T-cell (primary cell): ENCODE measurements around the gene EVPL. TPM values are rescaled to one million over a fixed set of nuclear protein-coding genes. Genes with fewer than 3 reads are reported as not detected.
A peak's percentile ranks its signal among the peaks of the same experiment; 100 is the strongest.
"Not testable (repeated sequence)": the region's sequence is repeated elsewhere in the genome, so short reads cannot be mapped to it uniquely, and the experiment has no call there.

Experiments
- ATAC-seq, 4 experiments: fragments of 200-7000 bp in 3 of 4; fragments of 150-1000 bp in 1 of 4; cut with Tn5 transposase; replicated peaks in 1 of 4; 1 replicate in 3 of 4; 2 replicates in 1 of 4; pipeline ENCODE4 v1.10.0; 2021; ENCODE audit warnings: moderate library complexity in 3 of 4, mild to moderate bottlenecking in 2 of 4, moderate number of reproducible peaks in 1 of 4
- CTCF ChIA-PET, 2 donors: fragments of 300-600 bp; sonication (Branson Sonifier 250); formaldehyde crosslinking; loops; one replicate each; lab custom pipeline; 2022; ENCODE audit warnings: antibody characterized with exemption in 2 of 2; lab: Charles Lee
- POLR2A ChIA-PET, 2 donors: fragments of 300-600 bp; sonication (Branson Sonifier 250); formaldehyde crosslinking; loops; one replicate each; lab custom pipeline; 2022; ENCODE audit warnings: antibody characterized with exemption in 2 of 2; lab: Charles Lee
- DNase-seq, 35 experiments: peaks; one replicate each; pipeline versions ENCODE4 v3.0.0 to v3.0.0-alpha.2; 2013 to 2023
- H3K27ac ChIP-seq: one replicate; pipeline ENCODE4 v1.5.1; 2013; ENCODE audit warnings: low read length
- H3K27me3 ChIP-seq, 2 experiments: replicated peaks in 1 of 2; 1 replicate in 1 of 2; 2 replicates in 1 of 2; pipeline versions ENCODE4 v1.6.1 to v1.7.0; 2013; ENCODE audit warnings: low read length in 1 of 2, mixed read lengths in 1 of 2; ENCODE audit not compliant: control insufficient read depth in 2 of 2, insufficient read depth in 2 of 2; ENCODE audit errors: extremely low read depth in 1 of 2
- H3K36me3 ChIP-seq, 2 donors: 1 replicate in 1 of 2; 2 replicates in 1 of 2; pipeline versions ENCODE4 v1.6.1 to v1.7.0; 2013; ENCODE audit warnings: low read length in 1 of 2; ENCODE audit not compliant: control insufficient read depth in 2 of 2, insufficient read depth in 1 of 2; ENCODE audit errors: extremely low read depth in 1 of 2
- H3K4me1 ChIP-seq, 2 experiments: 1 replicate in 1 of 2; 2 replicates in 1 of 2; pipeline versions ENCODE4 v1.6.1 to v1.7.0; 2013; ENCODE audit warnings: low read length in 2 of 2, mixed read lengths in 1 of 2; ENCODE audit not compliant: insufficient read depth in 2 of 2, control insufficient read depth in 1 of 2; ENCODE audit errors: extremely low read depth in 1 of 2
- H3K4me3 ChIP-seq, 2 donors: 1 replicate in 1 of 2; 2 replicates in 1 of 2; pipeline versions ENCODE4 v1.5.1 to v1.7.0; 2013; ENCODE audit warnings: mild to moderate bottlenecking in 2 of 2, low read length in 1 of 2, moderate library complexity in 1 of 2; ENCODE audit not compliant: control insufficient read depth in 1 of 2; ENCODE audit errors: extremely low read depth in 1 of 2
- H3K9me3 ChIP-seq: 2 replicates; pipeline ENCODE4 v1.7.0; 2013
- H3K27ac Mint-ChIP-seq, 2 donors: one replicate each; pipeline ENCODE4 v1.8.0; 2020 to 2021; ENCODE audit warnings: mild to moderate bottlenecking in 2 of 2, mixed read lengths in 2 of 2
- H3K27me3 Mint-ChIP-seq, 2 donors: one replicate each; pipeline ENCODE4 v1.8.0; 2021 to 2022; ENCODE audit warnings: mixed read lengths in 2 of 2
- H3K36me3 Mint-ChIP-seq: one replicate; pipeline ENCODE4 v1.8.0; 2021; ENCODE audit warnings: mixed read lengths
- H3K4me1 Mint-ChIP-seq, 3 donors: one replicate each; pipeline ENCODE4 v1.8.0; 2020 to 2022; ENCODE audit warnings: mixed read lengths in 3 of 3, mild to moderate bottlenecking in 1 of 3
- H3K4me3 Mint-ChIP-seq, 3 donors: one replicate each; pipeline ENCODE4 v1.8.0; 2020 to 2022; ENCODE audit warnings: mild to moderate bottlenecking in 3 of 3, mixed read lengths in 3 of 3, moderate library complexity in 3 of 3
- H3K9me3 Mint-ChIP-seq, 3 donors: one replicate each; pipeline ENCODE4 v1.8.0; 2020 to 2022; ENCODE audit warnings: mixed read lengths in 3 of 3
- WGBS: methylation state at CpG from one replicate; pipeline ENCODE4 v1.1.5; 2013; ENCODE audit warnings: missing lambda C conversion rate; ENCODE audit not compliant: insufficient coverage; 5-methylcytosine and 5-hydroxymethylcytosine counted together
- total RNA-seq, 35 experiments: library from RNA in 6 of 35; stranded (reverse) in 6 of 35; fragments of 120-200 nt in 1 of 35; gene quantifications; one replicate each; pipeline versions ENCODE4 v1.2.1 to v1.2.4 and lab custom pipeline; 2013 to 2026

Gene EVPL
- total RNA-seq, 5 donors from 2014 or later (not counting 1 experiment from before 2014, with no cell fraction given): 0.58 to 1.0 (median 0.72) TPM

- H3K9me3 Mint-ChIP-seq: no peaks in the 10 kb centered on the region
- Histone ChIP-seq H3K9me3 (no peaks in the 10 kb centered on the region), H3K36me3 (peaks cover 31 to 91% of the 10 kb centered on the region in 2 donors), H3K27ac (peak overlapping the region; percentile 26), H3K4me1 (peaks cover 0 to 2% of the 10 kb centered on the region in 2 experiments), H3K4me3 (no peak overlapping the region), H3K27me3 (no peaks in the 10 kb centered on the region)
- POLR2A ChIA-PET: no interaction called here
- peaks cover 59% of the 10 kb centered on the region for H3K36me3 Mint-ChIP-seq
- DNase-seq (peak in 1 of 35 experiments; percentile 42), ATAC-seq (peak in 2 of 4 experiments; percentile 27 to 61)
- 75% methylated on average over 2 of the region's 9 CpGs for WGBS
- CTCF ChIA-PET: interaction anchor here in 1 of 2 donors (0.6 to 1.2 kb wide), 2 partner anchors 29 to 31 kb away, joined by 3 to 5 read pairs; no protein-coding TSS in a partner anchor
- no peak overlapping the region for H3K4me3 Mint-ChIP-seq
- peak overlapping the region; percentile 57 to 59 for H3K27ac Mint-ChIP-seq
- no peaks in the 10 kb centered on the region for H3K27me3 Mint-ChIP-seq
- peaks cover 11 to 25% (median 23%) of the 10 kb centered on the region in 3 donors for H3K4me1 Mint-ChIP-seq
Observed at GRCh38 chr17:76048711-76049110, 21.6 kb upstream of the EVPL start.

- WGBS: 95% methylated on average over 8 of the region's 9 CpGs
- Mint-ChIP-seq H3K4me3 (no peak overlapping the region), H3K27ac (peak overlapping the region in 1 of 2 donors; percentile 59), H3K27me3 (no peaks in the 10 kb centered on the region), H3K9me3 (no peaks in the 10 kb centered on the region), H3K36me3 (peaks cover 62% of the 10 kb centered on the region), H3K4me1 (peaks cover 11 to 25% (median 23%) of the 10 kb centered on the region in 3 donors)
- H3K4me1 ChIP-seq: peaks cover 0 to 2% of the 10 kb centered on the region in 2 experiments
- no peak overlapping the region for H3K27ac ChIP-seq
- no peaks in the 10 kb centered on the region for H3K27me3 ChIP-seq
- CTCF ChIA-PET: no interaction called here
- H3K4me3 ChIP-seq: no peak overlapping the region
- H3K36me3 ChIP-seq: peaks cover 37 to 91% of the 10 kb centered on the region in 2 donors
- POLR2A ChIA-PET: no interaction called here
- ATAC-seq (no peak), DNase-seq (no peak)
- no peaks in the 10 kb centered on the region for H3K9me3 ChIP-seq
Observed at GRCh38 chr17:76048025-76048605, 21.0 kb upstream of the EVPL start.

- Mint-ChIP-seq H3K4me3 (no peak overlapping the region), H3K4me1 (peaks cover 11 to 23% (median 23%) of the 10 kb centered on the region in 3 donors), H3K9me3 (no peaks in the 10 kb centered on the region), H3K27me3 (no peaks in the 10 kb centered on the region), H3K36me3 (peaks cover 66% of the 10 kb centered on the region), H3K27ac (no peak overlapping the region)
- H3K36me3 ChIP-seq: peaks cover 39 to 92% of the 10 kb centered on the region in 2 donors
- DNase-seq: no peak
- no peak overlapping the region for H3K4me3 ChIP-seq
- no peaks in the 10 kb centered on the region for H3K9me3 ChIP-seq
- H3K4me1 ChIP-seq: peaks cover 0 to 2% of the 10 kb centered on the region in 2 experiments
- no peaks in the 10 kb centered on the region for H3K27me3 ChIP-seq
- POLR2A ChIA-PET: interaction anchor here (0.6 kb wide), 2 partner anchors 25 to 62 kb away, joined by 4 to 5 read pairs; no protein-coding TSS in a partner anchor
- CTCF ChIA-PET: interaction anchor here (0.6 to 0.7 kb wide), 2 partner anchors 93 to 166 kb away, joined by 3 read pairs; no protein-coding TSS in a partner anchor
- no peak for ATAC-seq
- no peak overlapping the region for H3K27ac ChIP-seq
- 94% methylated on average over 6 of the region's 8 CpGs for WGBS
Observed at GRCh38 chr17:76046064-76046463, 19.0 kb upstream of the EVPL start.

- H3K4me3 ChIP-seq, H3K4me3 Mint-ChIP-seq, CTCF ChIA-PET, H3K27ac ChIP-seq, POLR2A ChIA-PET, H3K4me1 ChIP-seq, H3K27me3 ChIP-seq, H3K27me3 Mint-ChIP-seq, H3K9me3 ChIP-seq, ATAC-seq, H3K27ac Mint-ChIP-seq, DNase-seq, H3K9me3 Mint-ChIP-seq: not testable (repeated sequence)
- Mint-ChIP-seq H3K4me1 (peaks cover 10 to 15% (median 11%) of the 10 kb centered on the region in 3 donors), H3K36me3 (peaks cover 64% of the 10 kb centered on the region)
- H3K36me3 ChIP-seq: peaks cover 45 to 92% of the 10 kb centered on the region in 2 donors
- 100% methylated on average over 8 of the region's 11 CpGs for WGBS
Observed at GRCh38 chr17:76044475-76045007, 17.4 kb upstream of the EVPL start.

- ChIA-PET CTCF (interaction anchor here in 1 of 2 donors (0.7 kb wide), 1 partner anchor 61 kb away, joined by 4 read pairs; the partner anchor contains the start of gene EXOC7), POLR2A (interaction anchor here in 1 of 2 donors (0.6 kb wide), 2 partner anchors 22 to 683 kb away, joined by 4 to 5 read pairs; no protein-coding TSS in a partner anchor)
- not testable (repeated sequence) for DNase-seq, H3K4me3 ChIP-seq, ATAC-seq, H3K27me3 ChIP-seq, H3K4me1 Mint-ChIP-seq, H3K9me3 Mint-ChIP-seq, H3K9me3 ChIP-seq, H3K27ac ChIP-seq, H3K27me3 Mint-ChIP-seq, H3K4me1 ChIP-seq, H3K27ac Mint-ChIP-seq, H3K4me3 Mint-ChIP-seq
- H3K36me3 ChIP-seq: peaks cover 37 to 89% of the 10 kb centered on the region in 2 donors
- H3K36me3 Mint-ChIP-seq: peaks cover 62% of the 10 kb centered on the region
- WGBS: 100% methylated on average over 2 of the region's 3 CpGs
Observed at GRCh38 chr17:76042868-76043267, 15.8 kb upstream of the EVPL start.

- Histone ChIP-seq H3K4me3 (no peak overlapping the region), H3K9me3 (no peaks in the 10 kb centered on the region), H3K27me3 (no peaks in the 10 kb centered on the region), H3K27ac (no peak overlapping the region), H3K36me3 (peaks cover 32 to 67% of the 10 kb centered on the region in 2 donors), H3K4me1 (no peaks in the 10 kb centered on the region)
- H3K4me1 Mint-ChIP-seq: peaks cover 0 to 2% (median 2%) of the 10 kb centered on the region in 3 donors
- H3K27ac Mint-ChIP-seq: no peak overlapping the region
- ATAC-seq: no peak
- no peak for DNase-seq
- WGBS: 83% methylated on average over 2 of the region's 6 CpGs
- H3K36me3 Mint-ChIP-seq: peaks cover 50% of the 10 kb centered on the region
- no peaks in the 10 kb centered on the region for H3K27me3 Mint-ChIP-seq
- no peaks in the 10 kb centered on the region for H3K9me3 Mint-ChIP-seq
- H3K4me3 Mint-ChIP-seq: no peak overlapping the region
- POLR2A ChIA-PET: no interaction called here
- CTCF ChIA-PET: interaction anchor here in 1 of 2 donors (0.6 kb wide), 1 partner anchor 737 kb away, joined by 4 read pairs; no protein-coding TSS in a partner anchor
Observed at GRCh38 chr17:76040376-76040775, 13.3 kb upstream of the EVPL start.
